ENCODE measurements around the gene IGFBP3. TPM values are rescaled to one million over a fixed set of nuclear protein-coding genes. Genes with fewer than 3 reads are reported as not detected.
A peak's percentile ranks its signal among the peaks of the same experiment; 100 is the strongest.

Gene IGFBP3
- total and polyA plus RNA-seq, 2 of the 13 experiments (the other 11 are each of a cell fraction or from before 2014, with no cell fraction given) = 57.5 TPM; not detected in 1

GRCh38 chr7:45873035-45873354 is 48.1 kb downstream of the IGFBP3 start, which contains the start of gene CCDC201:
TSS of gene CCDC201 (minus strand) at chr7:45873082. CDS start at chr7:45873007, 75 bp downstream.
- in situ Hi-C loops (cut with HindIII; ENCODE audit: extremely low pct_ligation_motif_present, low pct_unique_long_range_greater_than_20kb) = no loop called here
- CTCF ChIA-PET (ENCODE audit: low intra/inter-chr PET ratio, low total read pairs) = interaction anchor here (0.8 to 2.5 kb wide), 5 partner anchors 9 to 50 kb away, joined by 3 to 11 read pairs (median 6); no protein-coding TSS in a partner anchor

More at GRCh38 chr7:45873035-45873354, 48.1 kb downstream of the IGFBP3 start, which contains the start of gene CCDC201:
- Histone ChIP-seq H4K20me1 (ENCODE audit: insufficient read depth, low read length) (no peaks in the 10 kb centered on the region), H3K27ac (ENCODE audit: extremely low read length, insufficient read depth, low read length) (peak within 1 kb of the TSS; percentile 56), H3K27me3 (ENCODE audit: control insufficient read depth in 1 of 2, insufficient read depth in 2 of 2, low read length in 2 of 2) (no peaks in the 10 kb centered on the region), H3K9ac (ENCODE audit: insufficient read depth, low read depth, low read length) (no peak within 1 kb of the TSS; the same call in 1 of the 2 replicates), H3K4me3 (replicated peaks in 1 of 3; ENCODE audit: insufficient read depth in 1 of 3, low read depth in 2 of 3, low read length in 3 of 3) (peak within 1 kb of the TSS in 1 of 3 experiments; percentile 33; a peak in 2 of 6 replicates), H3K9me3 (ENCODE audit: low read length) (peaks cover 7% of the 10 kb centered on the region; the same call in 1 of the 2 replicates), H3K36me3 (replicated peaks in 1 of 2; ENCODE audit: control insufficient read depth in 1 of 2, insufficient read depth in 2 of 2, low read length in 2 of 2) (no peaks in the 10 kb centered on the region), H2AFZ (ENCODE audit: low read length) (no peak within 1 kb of the TSS), H3K4me1 (ENCODE audit: insufficient read depth, low read length) (peaks cover 66% of the 10 kb centered on the region), H3K4me2 (ENCODE audit: low read depth, low read length) (peak within 1 kb of the TSS; percentile 46), H3K79me2 (ENCODE audit: insufficient read depth, low read length) (no peaks in the 10 kb centered on the region)
- POLR2A ChIA-PET = interaction anchor here (3.7 to 8.5 kb wide), 3 partner anchors 10 to 21 kb away, joined by 38 to 117 read pairs (median 64); partner anchors contain the start of gene IGFBP1
- BruUV-seq (replicated peaks) = no TSS peak
- TF ChIP-seq AGO2 (optimal IDR thresholded peaks at IDR 0.05; ENCODE audit: low read depth, low read length) = no peak
- 0 out of 2 replicates have a peak, but pooled peaks have one; percentile 1 for TF ChIP-seq ZNF619 (CRISPR knock-in tag; IDR thresholded peaks at IDR 0.05)
- no peak for TF ChIP-seq ZNF7 (CRISPR knock-in tag; IDR thresholded peaks at IDR 0.05)
- TF ChIP-seq GABPB1 (CRISPR knock-in tag; IDR thresholded peaks at IDR 0.05) = 0 out of 2 replicates have a peak, but pooled peaks have one; percentile 13
- TF ChIP-seq KLF13 (CRISPR knock-in tag; IDR thresholded peaks at IDR 0.05) = no peak
- TF ChIP-seq ZBTB1 (CRISPR knock-in tag; IDR thresholded peaks at IDR 0.05; ENCODE audit: borderline replicate concordance) = no peak
- no peak for TF ChIP-seq ZBTB37 (CRISPR knock-in tag; IDR thresholded peaks at IDR 0.05)
- ATAC-seq = no peak
- 96% methylated on average over 7 of the region's 7 CpGs for WGBS (ENCODE audit: low lambda C conversion rate)
- intact Hi-C loops (cut with micrococcal nuclease; ENCODE audit: unreplicated experiment) = loop anchor here (5.0 kb wide), 1 partner anchor 34 kb away; no protein-coding TSS in a partner anchor
- no peak for DNase-seq (ENCODE audit: low spot score)
- no peak for FAIRE-seq

Measured in HepG2 (cell line).